H1 (cell line): ENCODE results near the gene ARHGAP24. TPM values are rescaled to one million over a fixed set of nuclear protein-coding genes. Genes with fewer than 3 reads are reported as not detected.

Experiments
- CTCF ChIA-PET: fragments of 300-600 bp; sonication (Branson Sonifier 250); formaldehyde crosslinking; loops from one replicate; lab custom pipeline; 2021; ENCODE audit not compliant: partially characterized antibody; lab: Charles Lee
- POLR2A ChIA-PET: fragments of 300-600 bp; sonication (Branson Sonifier 250); formaldehyde crosslinking; loops from one replicate; lab custom pipeline; 2021; ENCODE audit warnings: inconsistent platforms; ENCODE audit not compliant: partially characterized antibody; lab: Charles Lee
- DNase-seq, 2 experiments: peaks; one replicate each; pipeline versions ENCODE4 v3.0.0 to v3.0.0-alpha.2; 2010 to 2022; ENCODE audit warnings: low spot score in 2 of 2, low read depth in 1 of 2, mixed read lengths in 1 of 2
- FAIRE-seq: peaks from 2 replicates; lab custom pipeline; 2011; peaks lifted over from hg19 to GRCh38; lab: Jason Lieb, UNC
- H2AFZ ChIP-seq: 2 replicates; pipeline ENCODE4 v1.8.1; 2012; ENCODE audit warnings: low read length, inconsistent platforms
- H2AK5ac ChIP-seq: 2 replicates; pipeline ENCODE4 v1.6.1; 2013; ENCODE audit warnings: low read depth, low read length
- H2BK120ac ChIP-seq: replicated peaks from 2 replicates; pipeline ENCODE3; 2013; ENCODE audit warnings: low read depth, low read length, inconsistent platforms
- H2BK12ac ChIP-seq: 2 replicates; pipeline ENCODE4 v1.6.1; 2013; ENCODE audit warnings: low read depth, low read length
- H2BK15ac ChIP-seq: 2 replicates; pipeline ENCODE4 v1.6.1; 2013; ENCODE audit warnings: low read length
- H2BK20ac ChIP-seq: 2 replicates; pipeline ENCODE4 v1.6.1; 2013; ENCODE audit warnings: low read length
- H2BK5ac ChIP-seq: 2 replicates; pipeline ENCODE4 v1.6.1; 2013; ENCODE audit warnings: low read depth, low read length
- H3K14ac ChIP-seq: 2 replicates; pipeline ENCODE4 v1.6.1; 2013; ENCODE audit warnings: inconsistent platforms; ENCODE audit not compliant: insufficient read length
- H3K18ac ChIP-seq: 2 replicates; pipeline ENCODE4 v1.6.1; 2013; ENCODE audit warnings: low read length; ENCODE audit errors: extremely low read depth
- H3K23ac ChIP-seq: 2 replicates; pipeline ENCODE4 v1.6.1; 2013; ENCODE audit warnings: inconsistent platforms; ENCODE audit not compliant: insufficient read length
- H3K23me2 ChIP-seq: 2 replicates; pipeline ENCODE4 v1.6.1; 2013; ENCODE audit warnings: low read depth, low read length
- H3K27ac ChIP-seq: 2 replicates; pipeline ENCODE4 v1.6.1; 2011; ENCODE audit warnings: low read depth, low read length, inconsistent platforms
- H3K27me3 ChIP-seq, 4 experiments: replicated peaks in 1 of 4; 1 replicate in 1 of 4; 2 replicates in 3 of 4; pipeline versions ENCODE4 v1.6.1 to v1.8.1; 2011 to 2013; ENCODE audit warnings: low read length in 3 of 4, mild to moderate bottlenecking in 3 of 4, inconsistent platforms in 2 of 4, mixed read lengths in 2 of 4, moderate library complexity in 1 of 4; ENCODE audit not compliant: control insufficient read depth in 3 of 4, insufficient read depth in 3 of 4; ENCODE audit errors: extremely low read depth in 1 of 4
- H3K36me3 ChIP-seq, 4 experiments: 2 replicates each; pipeline versions ENCODE4 v1.6.1 to v1.8.1; 2011 to 2013; ENCODE audit warnings: mild to moderate bottlenecking in 4 of 4, low read length in 3 of 4, moderate library complexity in 2 of 4, control low read depth in 1 of 4, inconsistent platforms in 1 of 4; ENCODE audit not compliant: insufficient read depth in 4 of 4, control insufficient read depth in 2 of 4
- H3K4ac ChIP-seq: replicated peaks from 2 replicates; pipeline ENCODE3; 2013; ENCODE audit warnings: low read length, low read depth, mixed read lengths, inconsistent platforms; ENCODE audit not compliant: insufficient read length
- H3K4me1 ChIP-seq, 4 experiments: replicated peaks in 1 of 4; 1 replicate in 1 of 4; 2 replicates in 3 of 4; pipeline versions ENCODE4 v1.6.1 to v1.8.1; 2011 to 2013; ENCODE audit warnings: low read length in 3 of 4, inconsistent platforms in 2 of 4, mixed read lengths in 1 of 4; ENCODE audit not compliant: insufficient read depth in 4 of 4, control insufficient read depth in 3 of 4
- H3K4me2 ChIP-seq, 2 experiments: 2 replicates each; pipeline versions ENCODE4 v1.6.1 to v1.8.1; 2011 to 2013; ENCODE audit warnings: low read depth in 2 of 2, low read length in 2 of 2, control low read depth in 1 of 2, inconsistent platforms in 1 of 2, mild to moderate bottlenecking in 1 of 2; ENCODE audit not compliant: insufficient read depth in 1 of 2
- H3K4me3 ChIP-seq, 4 experiments: fragments of 200-600, 300-600 bp in 1 of 4; sonication (generic), shearing (Covaris generic), sonication (Bioruptor Twin) in 1 of 4; 2 replicates each; pipeline versions ENCODE4 v1.5.1 to v1.8.1; 2011 to 2016; ENCODE audit warnings: low read length in 4 of 4, low read depth in 3 of 4, control low read depth in 2 of 4, inconsistent platforms in 2 of 4, mild to moderate bottlenecking in 2 of 4, mixed read lengths in 1 of 4, moderate library complexity in 1 of 4; ENCODE audit not compliant: insufficient read depth in 2 of 4; ENCODE audit errors: extremely low read depth in 1 of 4
- H3K56ac ChIP-seq: replicated peaks from 2 replicates; pipeline ENCODE3; 2013; ENCODE audit warnings: low read depth, mild to moderate bottlenecking, mixed read lengths, low read length, inconsistent platforms; ENCODE audit not compliant: insufficient read length
- H3K79me1 ChIP-seq: 2 replicates; pipeline ENCODE4 v1.6.1; 2013; ENCODE audit warnings: low read depth, low read length, control low read depth
- H3K79me2 ChIP-seq, 2 experiments: 2 replicates each; pipeline versions ENCODE4 v1.6.1 to v1.8.1; 2012 to 2013; ENCODE audit warnings: low read length in 2 of 2, mild to moderate bottlenecking in 2 of 2, inconsistent platforms in 1 of 2; ENCODE audit not compliant: insufficient read depth in 2 of 2, control insufficient read depth in 1 of 2
- H3K9ac ChIP-seq, 4 experiments: replicated peaks in 1 of 4; 1 replicate in 1 of 4; 2 replicates in 3 of 4; pipeline versions ENCODE4 v1.6.1 to v1.8.1; 2011 to 2013; ENCODE audit warnings: low read depth in 3 of 4, low read length in 3 of 4, control low read depth in 2 of 4, mild to moderate bottlenecking in 2 of 4, moderate library complexity in 2 of 4, inconsistent platforms in 1 of 4; ENCODE audit errors: extremely low read depth in 1 of 4
- H3K9me3 ChIP-seq, 2 experiments: 2 replicates each; pipeline versions ENCODE4 v1.6.1 to v1.8.1; 2012 to 2013; ENCODE audit warnings: mild to moderate bottlenecking in 2 of 2, moderate library complexity in 2 of 2, control low read depth in 1 of 2, inconsistent platforms in 1 of 2, low read depth in 1 of 2, low read length in 1 of 2, mixed read lengths in 1 of 2; ENCODE audit not compliant: insufficient read depth in 2 of 2
- H4K20me1 ChIP-seq, 2 experiments: replicated peaks in 1 of 2; 2 replicates each; pipeline versions ENCODE3 to v1.8.1; 2011 to 2013; ENCODE audit warnings: inconsistent platforms in 2 of 2, low read length in 2 of 2, mild to moderate bottlenecking in 1 of 2; ENCODE audit not compliant: insufficient read depth in 2 of 2, control insufficient read depth in 1 of 2
- H4K5ac ChIP-seq: 2 replicates; pipeline ENCODE4 v1.6.1; 2013; ENCODE audit warnings: low read length, low read depth, mixed read lengths, inconsistent platforms; ENCODE audit not compliant: insufficient read length
- H4K8ac ChIP-seq: 2 replicates; pipeline ENCODE4 v1.8.0; 2013; ENCODE audit warnings: mild to moderate bottlenecking, moderate library complexity, low read length, inconsistent platforms; ENCODE audit not compliant: insufficient read depth; ENCODE audit errors: extremely low read depth
- H4K91ac ChIP-seq: replicated peaks from 2 replicates; pipeline ENCODE3; 2013; ENCODE audit warnings: low read length, mixed read lengths, inconsistent platforms; ENCODE audit not compliant: insufficient read length
- EZH2 ChIP-seq: fragments of 200-600 bp; sonication (generic); IDR thresholded peaks from 2 replicates; pipeline ENCODE4 v1.7.1; 2012; ENCODE audit warnings: low read depth, mild to moderate bottlenecking, moderate library complexity, low read length, inconsistent platforms; ENCODE audit not compliant: severe bottlenecking
- NRF1 ChIP-seq: IDR thresholded peaks from 2 replicates; pipeline ENCODE4 v1.6.1; 2011; ENCODE audit warnings: mild to moderate bottlenecking, low read depth, low read length, improper control_type of control experiment
- PHF8 ChIP-seq: fragments of 200-600 bp; sonication (generic); conservative IDR thresholded peaks from 2 replicates; pipeline ENCODE4 v1.7.1; 2012; ENCODE audit warnings: low read depth, mild to moderate bottlenecking, inconsistent platforms, low read length, moderate library complexity
- POLR2A ChIP-seq, 2 experiments: IDR thresholded peaks; 1 replicate in 1 of 2; 2 replicates in 1 of 2; pipeline ENCODE4 v1.6.1; 2011; ENCODE audit warnings: low read depth in 2 of 2, low read length in 2 of 2, mild to moderate bottlenecking in 2 of 2; ENCODE audit errors: control extremely low read depth in 1 of 2
- POU5F1 ChIP-seq: IDR thresholded peaks from 2 replicates; pipeline ENCODE4 v1.6.1; 2011; ENCODE audit warnings: low read depth, mild to moderate bottlenecking, low read length, moderate library complexity
- SAP30 ChIP-seq: fragments of 300-600 bp; sonication (generic); IDR thresholded peaks from 2 replicates; pipeline ENCODE4 v1.7.1; 2012; ENCODE audit warnings: low read length, moderate library complexity, mild to moderate bottlenecking, inconsistent platforms; ENCODE audit not compliant: insufficient read depth, insufficient replicate concordance
- WGBS, 2 experiments: shearing (Covaris generic) in 1 of 2; methylation state at CpG; one replicate each; pipeline versions ENCODE4 v1.1.6 to v1.1.7; 2013 to 2015; ENCODE audit warnings: low lambda C conversion rate in 2 of 2, mixed read lengths in 2 of 2, inconsistent platforms in 1 of 2, low coverage in 1 of 2, missing lambda C conversion rate in 1 of 2; ENCODE audit not compliant: insufficient replicate concordance in 2 of 2, insufficient coverage in 1 of 2, insufficient read length in 1 of 2; ENCODE audit errors: extremely low coverage in 1 of 2, missing lambda C conversion rate in 1 of 2; 5-methylcytosine and 5-hydroxymethylcytosine counted together
- polyA plus RNA-seq, 7 experiments: library from polyadenylated mRNA; depleted of rRNA in 3 of 7; stranded (reverse) in 5 of 7; unstranded in 2 of 7; fragments of >200 nt in 5 of 7; fragments of 200-250 nt in 2 of 7; gene quantifications; 1 replicate in 5 of 7; 2 replicates in 1 of 7; 4 replicates in 1 of 7; pipeline versions ENCODE4 v1.2.1 to v1.2.3, GENCODE V29; 2011 to 2013; ENCODE audit warnings: missing spikeins in 2 of 7, mixed read lengths in 2 of 7
- total RNA-seq: library from RNA; stranded (reverse); fragmentation: NEBNext Ultra II Directional; extraction: Animal tissue kit (Norgen Biotek cat#: 25700); gene quantifications from 2 replicates; pipeline ENCODE4 v1.2.1, GENCODE V29; 2021
- TF ChIP-seq, protein P1 (sequence below): IDR thresholded peaks from 2 replicates; pipeline ENCODE4 v1.6.1; 2011; ENCODE audit warnings: low read depth, mild to moderate bottlenecking, low read length; ENCODE audit not compliant: insufficient read depth

Gene ARHGAP24
- total and polyA plus RNA-seq, 2 of the 8 experiments (the other 6 are each of a cell fraction or from before 2014, with no cell fraction given): 0.08 to 0.50 TPM

GRCh38 chr4:85773372-85773771 lies 298.4 kb downstream of the ARHGAP24 start:
- H3K27ac ChIP-seq: no peak overlapping the region
- H3K4me1 ChIP-seq: peaks cover 0 to 5% (median 0%) of the 10 kb centered on the region in 4 experiments; a peak in 2 of 7 replicates
- no peak overlapping the region for H4K5ac ChIP-seq
- H2BK12ac ChIP-seq: no peak overlapping the region
- POLR2A ChIA-PET: no interaction called here
- no peak overlapping the region for H3K18ac ChIP-seq
- H2BK15ac ChIP-seq: no peak overlapping the region
- no peak overlapping the region for H4K8ac ChIP-seq
- H2AK5ac ChIP-seq: no peak overlapping the region
- H3K23ac ChIP-seq: no peak overlapping the region
- H3K14ac ChIP-seq: no peak overlapping the region
- CTCF ChIA-PET: interaction anchor here (1.5 kb wide), 1 partner anchor 11 kb away, joined by 3 read pairs; no protein-coding TSS in a partner anchor
- H3K9me3 ChIP-seq: no peaks in the 10 kb centered on the region
- WGBS, 2 experiments: 86% methylated on average over 1 of the region's 1 CpG; no CpG with 5 or more reads in 1 of the 2 experiments
- H3K36me3 ChIP-seq: no peaks in the 10 kb centered on the region
- no peak overlapping the region for H4K91ac ChIP-seq
- H3K23me2 ChIP-seq: no peaks in the 10 kb centered on the region
- no peak overlapping the region for H2BK20ac ChIP-seq
- H3K27me3 ChIP-seq: no peaks in the 10 kb centered on the region
- no peaks in the 10 kb centered on the region for H3K79me1 ChIP-seq
- H2BK120ac ChIP-seq: no peak overlapping the region
- no peak overlapping the region for H2AFZ ChIP-seq
- H3K4me3 ChIP-seq: no peak overlapping the region
- no peaks in the 10 kb centered on the region for H4K20me1 ChIP-seq
- TF ChIP-seq EZH2: no peak
- TF ChIP-seq, protein P1, sequence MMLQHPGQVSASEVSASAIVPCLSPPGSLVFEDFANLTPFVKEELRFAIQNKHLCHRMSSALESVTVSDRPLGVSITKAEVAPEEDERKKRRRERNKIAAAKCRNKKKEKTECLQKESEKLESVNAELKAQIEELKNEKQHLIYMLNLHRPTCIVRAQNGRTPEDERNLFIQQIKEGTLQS: no peak
- TF ChIP-seq PHF8: no peak
- TF ChIP-seq NRF1: no peak
- no peak for TF ChIP-seq POU5F1
- no peak for TF ChIP-seq POLR2A (IDR thresholded peaks at IDR 0.05; ENCODE audit: control extremely low read depth in 1 of 2, low read depth in 2 of 2, low read length in 2 of 2)
- TF ChIP-seq SAP30: no peak
- FAIRE-seq (no peak), DNase-seq (no peak)
- H3K4me2 ChIP-seq: no peak overlapping the region
- H2BK5ac ChIP-seq: no peak overlapping the region
- no peak overlapping the region for H3K9ac ChIP-seq
- H3K79me2 ChIP-seq: no peaks in the 10 kb centered on the region
- no peak overlapping the region for H3K4ac ChIP-seq
- H3K56ac ChIP-seq: no peak overlapping the region
